Stimulated activated CD4-positive, alpha-beta T cell treated with anti-CD3 and anti-CD28 coated beads, Interleukin-15, amount 100 ng/mL, for 48 hours (primary cell): Measurements from ENCODE around the gene ARHGEF7.
"Not testable (repeated sequence)": the region's sequence is repeated elsewhere in the genome, so short reads cannot be mapped to it uniquely, and the experiment has no call there.

Experiments
- DNase-seq, 2 donors: peaks; one replicate each; pipeline ENCODE4 v3.0.0-alpha.2; 2020; ENCODE audit warnings: low read depth in 2 of 2

Gene ARHGEF7

DNA sequence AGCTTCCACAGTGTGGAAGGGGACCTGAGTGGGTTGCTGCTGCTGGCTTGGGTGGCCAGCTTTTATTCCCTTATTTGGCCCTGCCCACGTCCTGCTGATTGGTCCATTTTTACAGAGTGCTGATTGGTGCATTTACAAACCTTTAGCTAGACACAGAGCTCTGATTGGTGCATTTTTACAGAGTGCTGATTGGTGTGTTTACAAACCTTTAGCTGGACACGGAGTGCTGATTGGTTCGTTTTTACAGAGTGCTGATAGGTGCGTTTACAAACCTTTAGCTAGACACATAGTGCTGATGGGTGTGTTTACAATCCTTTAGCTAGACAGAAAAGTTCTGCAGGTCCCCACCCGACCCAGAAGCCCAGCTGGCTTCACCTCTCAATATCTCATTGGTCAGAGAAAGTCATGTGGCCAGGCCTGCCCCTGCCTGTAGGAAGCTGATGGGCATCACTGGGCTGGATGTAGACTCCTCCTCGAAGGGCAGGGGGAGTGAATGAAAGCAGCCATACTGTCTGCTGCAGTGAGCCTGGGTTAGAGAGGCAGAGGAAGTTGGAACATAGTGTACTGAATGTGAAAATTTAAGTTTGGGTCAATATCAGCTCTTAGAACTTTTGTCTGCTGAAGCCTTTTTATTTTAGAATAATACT is 83.7 kb downstream of the ARHGEF7 start:
- not testable (repeated sequence) for DNase-seq

- DNase-seq, result no peak
These were observed 86.3 kb downstream of the ARHGEF7 start for GRCh38 chr13:111201304-111201940.

DNA sequence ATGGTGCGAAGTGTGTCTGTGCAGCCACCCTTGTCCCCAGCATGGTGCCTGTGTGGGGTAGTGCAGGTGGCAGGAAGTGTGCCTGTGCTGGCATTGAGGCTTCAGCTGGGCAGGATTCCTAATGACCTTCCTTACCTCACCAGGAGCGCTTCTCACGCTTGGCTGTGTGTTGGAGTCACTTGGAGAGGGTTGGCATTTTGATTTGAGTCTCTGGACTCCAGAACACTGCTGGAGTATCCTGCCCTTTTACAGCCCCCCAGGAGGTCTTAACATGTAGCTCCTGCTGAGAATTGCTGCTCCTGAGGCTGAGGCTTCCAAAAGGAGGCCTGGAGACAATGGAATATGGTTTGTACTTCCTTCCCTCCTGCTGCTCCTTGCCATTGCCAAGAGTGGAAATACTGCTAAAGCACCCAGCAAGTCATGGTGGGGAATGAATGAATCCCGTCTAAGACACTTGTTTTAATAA is 87.1 kb downstream of the ARHGEF7 start:
- DNase-seq, result no peak

GRCh38 chr13:111202745-111203144 is 87.6 kb downstream of the ARHGEF7 start:
- DNase-seq, result no peak

- no peak for DNase-seq
These were observed 88.8 kb downstream of the ARHGEF7 start for GRCh38 chr13:111203736-111204389.

DNA sequence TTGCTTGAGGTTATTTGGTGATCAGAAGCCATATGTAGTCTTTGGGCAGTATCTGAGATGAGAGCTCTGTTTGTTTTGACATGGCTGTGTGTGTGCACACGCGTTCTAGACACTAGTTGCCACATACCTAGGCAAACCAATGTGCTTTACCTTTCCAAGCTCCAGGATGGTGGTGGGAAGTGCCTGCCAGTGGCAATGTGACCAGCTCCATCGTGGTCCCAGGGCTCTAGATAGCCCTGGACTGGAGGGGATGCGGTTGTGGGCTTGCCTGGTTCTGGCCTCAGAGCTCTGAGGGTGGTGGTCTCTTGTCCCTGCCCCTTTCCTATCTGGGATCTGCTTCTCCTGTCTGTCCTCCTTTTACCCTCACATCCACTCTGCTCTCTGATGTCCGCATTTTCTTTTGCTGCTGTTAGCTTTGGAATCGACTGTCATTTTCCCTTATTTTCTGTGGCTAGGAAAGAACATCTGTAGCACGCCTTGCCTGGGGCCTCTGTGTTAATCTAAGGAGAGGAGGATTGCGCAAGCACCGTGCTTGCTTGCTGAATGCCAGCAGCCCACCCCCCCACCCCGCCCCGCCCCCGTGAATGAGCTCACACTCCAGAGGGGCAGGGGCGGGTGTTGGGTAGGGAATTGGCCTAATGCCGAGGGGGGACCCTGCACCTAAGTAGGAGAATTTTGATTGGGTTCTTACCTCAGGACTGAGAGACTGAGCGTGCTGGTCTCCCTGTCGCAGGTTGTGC is 89.5 kb downstream of the ARHGEF7 start:
- no peak for DNase-seq

- no peak for DNase-seq
These were observed 91.0 kb downstream of the ARHGEF7 start for GRCh38 chr13:111206148-111206547.

GRCh38 chr13:111209613-111210012 is 94.5 kb downstream of the ARHGEF7 start:
- no peak for DNase-seq

- no peak for DNase-seq
These were observed 95.0 kb downstream of the ARHGEF7 start for GRCh38 chr13:111210091-111210490.

DNA sequence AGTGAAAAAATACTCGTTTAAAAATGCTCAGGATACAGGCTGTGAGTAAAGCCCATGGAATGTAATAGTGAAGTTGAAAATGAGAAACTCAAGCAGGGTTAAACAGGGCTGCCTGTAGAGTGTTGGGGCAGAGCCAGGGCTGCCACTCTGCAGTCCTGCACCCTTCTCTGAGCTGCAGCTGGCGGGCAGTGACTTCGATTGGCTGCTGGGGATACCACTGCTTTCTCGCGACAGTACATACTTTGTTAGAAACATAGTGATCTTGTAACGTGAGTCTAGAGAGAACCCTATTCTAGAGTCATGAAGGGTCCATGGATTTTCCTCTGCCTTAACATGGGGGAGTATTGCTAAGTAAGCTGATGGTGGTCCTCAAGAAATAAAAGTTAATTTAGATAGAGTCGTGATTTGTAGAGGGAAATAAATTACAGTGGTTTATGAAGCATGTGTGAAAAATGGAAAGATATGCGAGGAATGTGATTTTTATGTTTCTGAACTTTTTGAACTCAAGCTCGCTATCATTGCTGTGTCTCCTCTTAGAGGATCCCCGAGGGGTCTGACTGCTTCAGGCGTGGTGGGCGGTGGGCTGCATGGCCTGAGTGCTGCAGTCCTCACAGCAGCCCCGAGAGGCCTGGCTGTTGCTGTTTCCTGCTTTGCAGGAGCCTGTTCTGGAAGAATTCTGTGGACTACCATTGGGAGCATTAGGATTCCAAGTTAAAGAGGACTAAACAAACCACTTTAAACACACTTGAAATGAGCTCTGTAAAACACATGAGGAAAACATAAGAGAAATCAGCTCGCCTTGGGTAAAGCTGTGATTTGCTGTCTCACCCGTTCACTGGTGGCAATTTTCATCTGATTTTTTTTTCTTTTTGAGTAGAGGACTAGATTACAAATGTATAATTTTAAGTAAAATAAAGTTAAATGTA is 95.7 kb downstream of the ARHGEF7 start:
- no peak for DNase-seq

DNA sequence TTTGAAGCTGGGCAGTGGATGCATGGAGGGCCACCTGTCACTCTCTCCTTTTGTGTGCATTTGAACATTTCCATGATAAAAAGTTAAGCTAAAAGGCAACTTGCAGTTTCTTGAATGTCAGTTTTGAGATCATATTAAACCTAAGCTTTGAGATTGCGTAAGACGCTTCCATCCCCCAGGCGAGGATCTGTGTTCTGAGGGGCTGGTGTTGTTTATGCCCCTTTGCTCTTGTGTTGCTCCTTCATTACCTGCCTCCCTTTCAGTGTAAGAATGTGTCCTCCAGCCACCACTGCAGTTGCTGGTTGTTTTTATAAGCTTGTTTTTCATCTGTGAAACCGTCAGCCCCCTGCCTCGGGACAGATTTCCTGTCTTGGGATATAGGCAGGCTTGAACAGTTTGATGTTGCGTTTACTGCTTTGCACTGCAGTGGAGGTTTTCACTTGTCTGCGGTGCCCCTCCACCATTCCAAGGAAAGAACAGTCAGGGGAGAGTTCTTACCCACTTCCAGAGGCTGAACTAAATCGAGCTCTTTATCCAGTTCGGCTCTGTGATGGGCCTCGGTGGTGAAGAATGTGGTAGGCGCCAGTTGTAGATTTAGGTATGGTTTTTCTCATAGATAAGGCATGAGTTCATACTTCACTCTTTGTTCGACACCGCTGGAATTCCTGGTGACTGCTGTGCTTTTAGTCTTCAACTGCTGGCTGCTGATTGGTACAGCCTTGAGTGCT is 96.8 kb downstream of the ARHGEF7 start:
- no peak for DNase-seq

GRCh38 chr13:111212517-111212873 is 97.4 kb downstream of the ARHGEF7 start:
- DNase-seq, result no peak

DNA sequence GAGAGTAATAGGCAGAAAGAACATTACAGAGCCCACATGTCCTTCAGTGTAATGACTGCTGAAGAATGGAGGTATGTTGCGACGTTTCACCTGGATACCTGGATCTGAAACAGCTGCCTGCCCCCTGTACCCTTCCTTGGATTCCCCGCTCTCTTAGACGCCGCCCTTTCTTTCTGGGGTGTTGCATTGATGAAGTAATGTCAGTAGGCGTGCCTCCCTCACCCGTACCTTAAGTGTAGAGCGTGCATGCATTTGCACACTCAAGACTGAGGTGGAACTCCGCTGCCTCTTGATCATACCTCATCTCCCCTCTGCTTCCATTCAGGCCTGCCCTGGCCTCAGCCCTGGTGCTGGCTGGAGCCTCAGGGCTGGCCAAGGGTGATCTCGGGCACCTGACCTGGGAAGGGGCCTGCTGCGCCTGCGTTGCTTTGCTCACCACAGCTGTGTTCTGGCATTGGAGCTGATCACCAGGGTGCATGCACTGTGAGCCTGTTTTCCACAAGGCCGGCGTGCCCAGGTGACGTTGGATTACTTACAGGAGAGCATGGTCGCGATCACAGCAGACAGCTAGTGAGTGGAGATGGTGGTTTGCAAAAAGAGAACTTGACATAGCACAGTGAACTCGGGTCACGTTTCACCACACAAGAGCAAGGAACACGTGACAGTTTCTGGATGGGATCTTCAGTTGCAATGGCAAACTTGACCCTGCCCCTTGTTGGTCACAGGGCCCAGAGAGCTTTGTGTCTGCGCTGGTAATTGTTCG is 99.0 kb downstream of the ARHGEF7 start:
- no peak for DNase-seq

- DNase-seq, result no peak
These were observed 100.3 kb downstream of the ARHGEF7 start for GRCh38 chr13:111215081-111216047.

DNA sequence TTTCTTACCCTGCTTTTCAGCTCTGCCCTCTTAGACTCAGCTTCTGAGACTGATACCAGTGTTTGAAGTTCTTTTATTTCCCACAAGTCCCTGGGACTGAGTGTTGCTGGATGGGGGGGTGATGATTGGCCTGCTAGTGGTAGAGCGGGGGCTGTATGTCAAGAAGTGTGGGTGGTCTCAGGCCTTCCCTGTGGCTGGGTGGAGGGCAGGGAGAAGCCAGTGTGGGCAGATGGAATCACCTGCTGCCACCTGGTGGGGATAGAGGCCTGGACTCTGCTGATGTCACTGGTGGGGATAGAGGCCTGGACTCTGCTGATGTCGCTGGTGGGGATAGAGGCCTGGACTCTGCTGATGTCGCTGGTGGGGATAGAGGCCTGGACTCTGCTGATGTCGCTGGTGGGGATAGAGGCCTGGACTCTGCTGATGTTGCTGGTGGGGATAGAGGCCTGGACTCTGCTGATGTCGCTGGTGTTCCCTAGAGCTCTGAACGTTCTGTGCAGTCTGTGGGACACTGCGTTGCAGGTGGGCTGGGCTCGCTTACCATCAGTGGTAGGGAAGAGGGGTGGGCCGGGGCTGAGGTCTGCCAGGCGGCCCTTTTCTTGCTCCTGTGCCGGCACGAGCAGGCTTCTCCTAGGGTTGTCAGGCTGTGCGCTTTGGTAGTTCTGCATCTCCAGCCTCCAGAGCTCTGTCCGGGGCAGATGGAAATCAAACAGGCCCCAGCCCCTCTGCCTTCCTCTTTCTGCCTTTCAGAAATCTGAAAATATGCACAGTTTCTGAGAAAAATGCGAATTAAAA is 101.3 kb downstream of the ARHGEF7 start:
- peak in 1 of 2 donors; percentile 2 for DNase-seq

DNA sequence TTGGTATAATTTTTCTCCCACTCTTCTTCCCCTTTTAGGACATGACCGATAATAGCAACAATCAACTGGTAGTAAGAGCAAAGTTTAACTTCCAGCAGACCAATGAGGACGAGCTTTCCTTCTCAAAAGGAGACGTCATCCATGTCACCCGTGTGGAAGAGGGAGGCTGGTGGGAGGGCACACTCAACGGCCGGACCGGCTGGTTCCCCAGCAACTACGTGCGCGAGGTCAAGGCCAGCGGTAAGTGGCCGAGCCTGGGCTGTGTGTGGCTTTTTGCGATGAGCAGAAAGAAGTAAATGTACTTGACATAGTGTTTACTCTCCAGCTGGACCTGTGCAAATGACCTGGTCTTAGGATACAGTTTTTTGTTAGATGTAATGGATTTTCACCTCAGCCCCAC is 102.5 kb downstream of the ARHGEF7 start:
- DNase-seq, result no peak

GRCh38 chr13:111219280-111219679 is 104.2 kb downstream of the ARHGEF7 start:
- DNase-seq, result no peak

GRCh38 chr13:111219950-111220349 is 104.8 kb downstream of the ARHGEF7 start:
- DNase-seq, result no peak
